HG02970 (cell line): ENCODE measurements around the gene CMTR1.
"Not testable (repeated sequence)": the region's sequence is repeated elsewhere in the genome, so short reads cannot be mapped to it uniquely, and the experiment has no call there.

ENCODE experiments used
- ATAC-seq: cut with Tn5 transposase; IDR thresholded peaks from one replicate; pipeline ENCODE4 v1.9.1; 2021; ENCODE audit warnings: mild to moderate bottlenecking, moderate library complexity, moderate number of reproducible peaks; ENCODE audit not compliant: unreplicated experiment, low FRiP score

CMTR1 gene

GRCh38 chr6:37432590-37432915, 468 bp upstream of the CMTR1 start:
- no peak for ATAC-seq

- peak; percentile 17 for ATAC-seq
Measured at GRCh38 chr6:37433657-37434271, 743 bp downstream of the CMTR1 start.

GRCh38 chr6:37435373-37435772, 2.4 kb downstream of the CMTR1 start:
- ATAC-seq = no peak

- ATAC-seq = no peak
Measured at GRCh38 chr6:37435816-37436215, 2.8 kb downstream of the CMTR1 start.

GRCh38 chr6:37438930-37439329, 5.9 kb downstream of the CMTR1 start:
- ATAC-seq = no peak

- no peak for ATAC-seq
Measured at GRCh38 chr6:37441651-37442050, 8.6 kb downstream of the CMTR1 start.

- ATAC-seq = no peak
Measured at GRCh38 chr6:37442416-37443215, 9.6 kb downstream of the CMTR1 start.

GRCh38 chr6:37443216-37443542, 10.2 kb downstream of the CMTR1 start:
- not testable (repeated sequence) for ATAC-seq

- no peak for ATAC-seq
Measured at GRCh38 chr6:37449984-37450383, 17.0 kb downstream of the CMTR1 start.

- ATAC-seq = no peak
Measured at GRCh38 chr6:37451441-37452193, 18.6 kb downstream of the CMTR1 start.

- no peak for ATAC-seq
Measured at GRCh38 chr6:37452522-37452921, 19.5 kb downstream of the CMTR1 start.

GRCh38 chr6:37454420-37455140, 21.6 kb downstream of the CMTR1 start:
- ATAC-seq = no peak

GRCh38 chr6:37456126-37456525, 23.1 kb downstream of the CMTR1 start:
- ATAC-seq = no peak

GRCh38 chr6:37456816-37457560, 24.0 kb downstream of the CMTR1 start:
- no peak for ATAC-seq

GRCh38 chr6:37459981-37460800, 27.2 kb downstream of the CMTR1 start:
- no peak for ATAC-seq

GRCh38 chr6:37460805-37461204, 27.8 kb downstream of the CMTR1 start:
- no peak for ATAC-seq

GRCh38 chr6:37463110-37463509, 30.1 kb downstream of the CMTR1 start:
- ATAC-seq = no peak

- no peak for ATAC-seq
Measured at GRCh38 chr6:37467718-37468117, 34.7 kb downstream of the CMTR1 start.

GRCh38 chr6:37473364-37474095, 40.5 kb downstream of the CMTR1 start:
- ATAC-seq = no peak
